8988T (cell line): ENCODE data around the gene CLPSL2.
A peak's percentile ranks its signal among the peaks of the same experiment; 100 is the strongest.

Experiments
- DNase-seq: peaks from one replicate; pipeline ENCODE4 v3.0.0; 2011

CLPSL2 gene

GRCh38 chr6:35747877-35748276 is 28.5 kb upstream of the CLPSL2 start:
- no peak for DNase-seq

- no peak for DNase-seq
Measured at GRCh38 chr6:35750557-35750956, 25.8 kb upstream of the CLPSL2 start.

GRCh38 chr6:35751594-35751993 is 24.8 kb upstream of the CLPSL2 start:
- DNase-seq: no peak

DNA sequence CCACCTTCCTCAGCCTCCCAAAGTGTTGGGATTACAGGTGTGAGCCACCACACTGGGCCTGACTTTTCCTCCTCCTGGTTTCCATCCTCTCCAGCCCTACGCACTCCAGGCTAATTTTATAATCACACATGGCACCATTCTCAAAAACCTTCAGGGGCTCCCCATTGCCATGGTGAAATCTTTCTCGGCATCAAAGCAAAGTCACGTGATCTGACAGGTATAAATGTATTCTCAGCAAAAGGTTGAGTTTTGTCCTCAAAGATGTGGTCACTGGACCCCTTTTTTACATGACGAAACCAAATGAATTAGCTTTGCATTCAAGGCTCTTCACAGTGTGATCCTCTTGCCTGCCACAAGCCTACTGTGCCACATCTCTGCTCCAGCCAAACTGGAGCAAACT is 24.1 kb upstream of the CLPSL2 start:
- DNase-seq: no peak

- no peak for DNase-seq
Measured at GRCh38 chr6:35754452-35755277, 21.7 kb upstream of the CLPSL2 start.

DNA sequence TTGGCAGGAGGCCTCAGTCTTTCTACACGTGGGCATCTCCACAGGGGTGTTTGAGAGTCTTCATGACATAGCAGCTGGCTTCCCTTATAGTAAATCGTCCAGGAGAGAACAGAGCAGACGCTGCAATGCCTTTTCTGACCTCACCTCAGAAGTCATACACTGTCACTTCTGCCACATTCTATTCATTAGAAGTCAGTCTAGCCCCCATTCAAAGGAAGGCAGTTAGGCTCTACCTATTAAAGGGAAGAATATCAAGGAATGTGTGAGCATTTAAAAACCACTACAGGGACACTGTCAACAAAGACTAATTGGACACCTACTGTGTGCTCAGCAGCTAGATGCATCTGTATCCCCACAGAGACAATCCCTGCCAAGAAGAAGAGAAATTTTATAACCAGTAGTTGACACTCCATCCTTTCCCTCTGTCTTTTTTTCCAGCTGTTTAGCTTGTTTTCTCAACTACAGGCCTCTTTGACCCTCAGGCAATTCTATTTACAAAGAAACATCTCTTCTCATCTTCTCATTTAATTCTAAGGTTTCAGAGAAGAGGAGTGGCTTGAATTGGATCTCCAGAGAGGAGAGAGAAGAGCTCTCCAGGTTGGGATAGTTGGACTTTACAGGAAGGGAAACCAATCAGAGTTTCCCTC is 21.0 kb upstream of the CLPSL2 start:
- no peak for DNase-seq

- peak; percentile 48 for DNase-seq
Measured at GRCh38 chr6:35757456-35758123, 18.8 kb upstream of the CLPSL2 start.

DNA sequence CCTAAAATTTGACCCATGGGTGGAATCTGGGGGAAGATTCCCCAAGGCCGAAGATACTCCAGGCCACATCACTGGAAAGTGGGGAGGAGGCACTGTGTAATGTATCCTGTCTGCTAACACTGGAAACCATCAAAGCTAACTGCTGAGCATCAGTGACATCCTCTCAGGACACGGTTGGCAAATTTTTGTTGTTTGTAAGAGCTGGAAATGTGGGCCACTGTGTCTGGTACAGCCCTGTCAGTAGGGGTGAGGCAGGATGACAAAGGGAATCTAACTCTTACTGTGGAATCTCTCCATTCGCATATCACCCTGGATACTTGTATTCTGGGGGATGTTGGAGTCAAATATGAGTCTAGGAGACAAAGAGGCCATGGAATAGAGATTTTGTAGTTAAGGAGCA is 17.0 kb upstream of the CLPSL2 start:
- DNase-seq: no peak

- DNase-seq: no peak
Measured at GRCh38 chr6:35765739-35766138, 10.7 kb upstream of the CLPSL2 start.

DNA sequence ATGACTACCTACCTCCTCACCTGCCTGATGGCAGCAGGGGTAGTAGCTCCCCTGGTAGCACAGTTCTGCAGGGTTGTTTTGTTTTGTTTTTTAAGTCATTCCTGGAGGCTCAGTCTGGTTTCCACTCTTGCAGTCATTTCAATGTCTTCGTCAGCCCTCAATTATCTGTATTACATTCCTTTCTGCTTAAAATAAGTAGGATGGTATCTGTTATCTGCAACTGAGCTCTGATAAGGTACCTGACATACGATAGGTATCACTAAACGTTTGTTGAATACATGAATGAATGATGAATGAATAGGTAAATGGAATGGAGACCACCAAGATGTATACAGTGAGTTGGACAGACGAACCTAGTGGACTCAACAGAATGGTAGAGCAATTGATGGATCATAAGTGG is 7.2 kb upstream of the CLPSL2 start:
- no peak for DNase-seq

DNA sequence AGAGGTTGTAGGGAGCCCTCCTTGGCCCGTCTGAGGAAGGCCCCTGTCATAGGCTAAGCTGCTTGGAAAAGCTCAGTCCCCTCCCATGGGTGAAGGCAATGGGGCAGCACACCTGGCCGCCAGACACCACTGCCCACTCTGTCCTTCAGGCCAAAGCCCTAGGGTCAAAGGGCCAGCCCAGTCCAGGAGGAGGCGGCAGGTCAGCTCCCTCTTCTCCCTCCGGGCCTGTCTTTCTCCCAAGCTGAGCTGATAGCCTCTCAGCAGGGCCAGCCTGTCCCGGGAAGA is 5.1 kb upstream of the CLPSL2 start:
- DNase-seq: no peak

DNA sequence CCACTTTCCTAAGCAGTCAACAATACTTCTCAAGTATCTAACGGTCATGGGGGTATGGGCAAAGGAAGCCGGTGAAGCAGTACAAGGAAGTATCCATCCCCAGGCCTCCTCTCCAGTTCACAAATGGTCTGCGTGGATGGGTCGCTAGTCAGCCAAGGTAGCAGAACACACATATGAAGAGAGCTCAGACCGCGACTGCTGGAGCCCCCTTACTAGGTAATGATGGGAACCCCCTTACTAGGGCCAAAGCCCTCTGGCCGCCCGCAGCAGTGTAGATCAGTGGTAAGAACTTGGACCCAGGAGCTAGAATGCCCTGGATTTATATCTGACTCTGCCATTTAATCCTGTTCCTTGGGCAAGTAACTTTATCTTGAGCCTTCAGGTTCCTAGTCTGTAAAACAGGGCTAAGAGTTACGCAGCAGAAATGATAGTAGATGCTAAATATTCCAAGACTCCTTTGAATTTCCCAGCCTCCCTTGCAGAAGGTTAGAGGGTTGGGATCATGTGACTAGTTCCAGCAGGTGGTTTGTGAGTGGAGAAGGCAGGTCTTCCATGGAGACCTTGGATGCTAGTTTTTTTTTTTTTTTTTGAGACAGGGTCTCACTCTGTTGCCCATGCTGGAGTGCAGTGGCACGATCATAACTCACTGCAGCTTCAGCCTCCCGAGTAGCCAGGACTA is 2.1 kb upstream of the CLPSL2 start:
- no peak for DNase-seq

DNA sequence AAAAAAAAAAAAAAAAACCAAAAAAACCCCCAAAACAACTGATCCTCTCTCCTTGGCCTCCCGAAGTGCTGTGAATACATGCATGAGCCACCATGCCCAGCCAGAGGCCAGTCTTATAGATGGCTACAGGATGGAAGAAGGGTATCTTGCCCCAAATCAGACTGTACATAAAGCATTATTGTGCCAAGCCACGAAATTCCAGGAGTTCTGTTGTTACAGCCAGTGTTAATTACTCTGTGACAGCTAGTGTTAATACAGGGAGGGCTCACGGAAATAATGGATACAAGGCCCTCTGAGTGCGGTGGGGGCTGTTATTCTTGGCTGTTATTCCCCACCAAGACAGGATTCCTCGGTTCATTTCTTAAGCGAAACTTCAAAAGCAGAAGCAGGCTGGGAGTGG is 1.4 kb upstream of the CLPSL2 start:
- DNase-seq: no peak

GRCh38 chr6:35777356-35778102 is 1.1 kb downstream of the CLPSL2 start:
- DNase-seq: no peak

GRCh38 chr6:35778437-35778836 is 2.0 kb downstream of the CLPSL2 start:
- no peak for DNase-seq

DNA sequence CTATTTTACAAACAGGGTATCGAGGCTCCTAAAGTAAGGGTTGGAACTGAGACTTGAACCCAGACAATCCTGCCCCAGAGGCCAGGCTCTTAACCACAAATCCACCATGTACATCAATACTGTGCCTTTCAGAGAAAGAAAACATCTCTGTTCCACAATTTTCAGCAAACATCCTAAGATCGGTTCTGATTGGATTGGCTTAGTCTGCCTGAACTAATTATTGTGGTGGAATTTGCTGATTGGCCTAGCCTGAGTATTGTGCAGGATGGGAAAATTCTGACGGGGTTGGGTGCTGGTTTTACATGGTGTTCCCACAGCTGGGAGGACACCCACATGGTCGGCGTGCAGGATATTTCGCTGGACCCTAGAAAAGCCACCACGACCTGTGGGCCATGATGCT is 4.3 kb downstream of the CLPSL2 start, which contains the start of gene CLPSL1:
Gene CLPSL1 (plus strand): TSS at position 301 of the 400 bp plus-strand sequence. CDS start 92 bp downstream, at position 393.
- DNase-seq: no peak

DNA sequence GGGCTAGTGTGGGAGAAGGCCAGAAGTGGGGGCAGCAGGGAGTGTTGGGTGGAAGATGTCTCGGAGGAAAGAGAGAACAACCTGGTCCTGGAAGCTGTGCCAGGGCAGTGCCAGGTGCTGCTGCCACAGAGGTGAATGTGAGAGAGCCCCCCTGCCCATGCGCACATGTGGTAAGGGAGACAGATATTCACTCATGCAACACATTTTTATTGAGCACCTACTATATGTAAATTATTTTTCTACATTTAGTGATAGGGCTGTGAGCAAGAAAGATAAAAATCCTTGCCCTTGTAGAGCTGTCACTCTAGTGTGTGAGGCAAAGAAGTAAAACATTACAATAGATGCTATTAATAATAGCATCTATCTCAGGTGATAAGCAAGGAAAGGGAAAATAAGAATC is 4.9 kb downstream of the CLPSL2 start:
- DNase-seq: no peak

DNA sequence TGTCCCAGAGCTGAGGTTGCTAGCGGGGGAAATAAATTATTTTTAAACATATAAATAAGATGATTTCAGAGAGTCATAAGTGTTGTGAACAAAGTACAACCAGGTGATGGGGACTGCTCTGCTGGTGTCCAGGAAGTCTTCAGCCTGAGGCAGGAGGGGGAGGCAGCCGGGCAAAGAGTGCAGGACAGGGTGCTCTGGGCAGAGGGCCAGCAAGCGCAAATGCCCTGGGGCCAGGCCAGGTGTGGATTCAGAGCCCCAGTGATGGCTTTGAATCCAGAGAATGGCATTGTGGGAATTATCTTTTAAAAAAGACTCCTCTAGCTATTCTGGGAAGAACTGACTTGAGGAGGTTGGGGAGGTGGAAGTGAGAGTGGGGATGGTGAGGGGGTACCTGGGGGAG is 6.0 kb downstream of the CLPSL2 start:
- no peak for DNase-seq

GRCh38 chr6:35784200-35784599 is 7.8 kb downstream of the CLPSL2 start:
- DNase-seq: no peak

DNA sequence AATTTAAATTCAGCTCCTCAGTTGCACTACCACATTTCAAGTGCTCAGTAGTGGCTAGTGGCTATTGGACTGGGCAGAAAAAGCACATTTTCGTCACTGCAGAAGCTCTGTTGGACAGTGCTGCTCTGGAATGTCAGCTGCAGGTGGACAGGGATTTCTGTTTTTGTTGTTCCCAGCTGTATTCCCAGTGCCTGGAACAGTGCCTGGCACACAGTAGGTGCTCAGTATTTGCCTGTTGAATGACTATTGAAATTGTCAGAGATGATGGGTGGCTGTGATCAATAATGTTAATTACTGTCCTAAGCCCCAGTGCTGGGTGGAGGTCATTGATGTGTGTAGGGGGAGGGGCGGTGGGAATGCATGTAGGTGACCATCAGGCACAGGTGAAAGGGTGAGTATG is 9.9 kb downstream of the CLPSL2 start:
- DNase-seq: no peak

DNA sequence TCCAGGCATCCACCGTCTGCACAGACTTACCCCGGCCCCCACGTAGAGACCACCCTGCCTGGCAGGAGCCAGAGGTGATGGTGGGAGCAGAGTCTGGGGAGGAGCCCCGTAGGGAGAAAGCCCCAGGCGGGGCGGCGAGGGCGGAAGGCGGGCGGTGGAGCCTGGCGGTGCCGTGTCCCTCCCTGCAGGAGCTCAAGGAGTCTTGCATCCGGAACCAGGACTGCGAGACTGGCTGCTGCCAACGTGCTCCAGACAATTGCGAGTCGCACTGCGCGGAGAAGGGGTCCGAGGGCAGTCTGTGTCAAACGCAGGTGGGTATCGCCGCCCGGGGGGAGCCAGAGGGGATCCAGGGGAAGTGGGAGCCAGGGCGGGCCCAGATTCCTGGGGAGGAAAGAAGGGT is 10.4 kb downstream of the CLPSL2 start:
- no peak for DNase-seq

GRCh38 chr6:35787266-35788218 is 11.1 kb downstream of the CLPSL2 start:
- no peak for DNase-seq
